ENCODE measurements around the gene NBPF15.
"Not testable (repeated sequence)": the region's sequence is repeated elsewhere in the genome, so short reads cannot be mapped to it uniquely, and the experiment has no call there.

DNA sequence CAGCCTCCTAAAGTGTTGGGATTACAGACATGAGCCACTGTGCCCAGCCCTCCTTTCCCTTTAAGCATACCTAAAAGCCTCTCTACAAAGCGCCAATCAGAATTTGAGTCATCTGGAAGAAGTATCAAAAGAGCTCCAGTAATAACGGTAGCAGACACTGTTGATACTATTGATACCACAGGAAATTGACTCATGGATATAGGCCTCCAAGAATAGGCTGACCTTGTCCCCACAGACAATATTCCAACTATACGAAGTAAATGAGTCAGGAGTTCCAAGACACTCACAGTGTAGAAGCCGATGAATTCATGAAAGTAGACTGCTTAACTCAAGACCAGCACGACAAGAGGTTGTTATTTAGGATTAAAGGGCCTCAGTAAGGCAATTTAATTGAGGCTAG lies 58.7 kb downstream of the NBPF15 start:
- TF ChIP-seq, protein P1, sequence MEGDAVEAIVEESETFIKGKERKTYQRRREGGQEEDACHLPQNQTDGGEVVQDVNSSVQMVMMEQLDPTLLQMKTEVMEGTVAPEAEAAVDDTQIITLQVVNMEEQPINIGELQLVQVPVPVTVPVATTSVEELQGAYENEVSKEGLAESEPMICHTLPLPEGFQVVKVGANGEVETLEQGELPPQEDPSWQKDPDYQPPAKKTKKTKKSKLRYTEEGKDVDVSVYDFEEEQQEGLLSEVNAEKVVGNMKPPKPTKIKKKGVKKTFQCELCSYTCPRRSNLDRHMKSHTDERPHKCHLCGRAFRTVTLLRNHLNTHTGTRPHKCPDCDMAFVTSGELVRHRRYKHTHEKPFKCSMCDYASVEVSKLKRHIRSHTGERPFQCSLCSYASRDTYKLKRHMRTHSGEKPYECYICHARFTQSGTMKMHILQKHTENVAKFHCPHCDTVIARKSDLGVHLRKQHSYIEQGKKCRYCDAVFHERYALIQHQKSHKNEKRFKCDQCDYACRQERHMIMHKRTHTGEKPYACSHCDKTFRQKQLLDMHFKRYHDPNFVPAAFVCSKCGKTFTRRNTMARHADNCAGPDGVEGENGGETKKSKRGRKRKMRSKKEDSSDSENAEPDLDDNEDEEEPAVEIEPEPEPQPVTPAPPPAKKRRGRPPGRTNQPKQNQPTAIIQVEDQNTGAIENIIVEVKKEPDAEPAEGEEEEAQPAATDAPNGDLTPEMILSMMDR (IDR thresholded peaks at IDR 0.05; ENCODE audit: insufficient read depth, low read length), result not testable (repeated sequence)
- not testable (repeated sequence) for TF ChIP-seq GABPA (IDR thresholded peaks at IDR 0.05; ENCODE audit: low read depth); SPI1 (IDR thresholded peaks at IDR 0.05; ENCODE audit: borderline replicate concordance, low read depth)
